ENCODE data around the gene STXBP5L.
"Not testable (repeated sequence)": the region's sequence is repeated elsewhere in the genome, so short reads cannot be mapped to it uniquely, and the experiment has no call there.

The STXBP5L gene

DNA sequence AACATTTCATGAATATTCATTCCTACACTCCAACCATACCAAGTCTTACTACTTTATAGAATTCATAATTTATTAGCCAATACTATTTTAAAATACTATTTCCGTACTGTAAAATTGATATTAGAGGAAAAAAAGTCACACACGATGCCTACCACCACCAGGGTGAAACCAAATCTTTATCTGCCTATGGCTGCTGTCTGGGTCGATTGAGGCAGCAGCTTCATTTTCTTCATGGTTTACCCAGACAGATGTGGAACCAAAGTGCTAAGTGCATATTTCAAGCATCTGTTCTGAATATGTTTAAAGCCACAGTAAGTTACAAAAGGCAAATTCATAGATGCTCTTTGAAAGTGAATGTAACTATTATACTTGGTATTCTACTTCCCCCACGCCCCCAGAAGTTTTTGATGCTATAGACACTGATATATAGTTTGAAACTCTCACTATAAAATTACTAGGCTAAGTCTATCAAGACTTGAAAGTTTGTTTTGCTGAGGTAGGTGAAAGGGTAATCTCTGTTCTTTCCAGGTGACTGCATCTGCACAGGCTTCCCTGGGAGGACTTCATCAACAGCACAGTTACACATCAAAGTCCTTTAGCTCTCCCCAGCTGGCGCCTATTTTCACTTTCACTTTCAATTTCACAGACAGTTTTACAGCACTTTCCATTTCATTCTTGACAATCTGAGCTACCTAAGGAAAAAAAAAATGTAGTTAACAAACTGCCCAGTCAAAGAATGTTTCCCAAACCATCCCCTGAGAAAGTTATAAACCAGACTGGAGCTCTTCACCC, 523.9 kb downstream of the STXBP5L start:
- peak; percentile 77 for DNase-seq (ENCODE audit: low spot score)

DNA sequence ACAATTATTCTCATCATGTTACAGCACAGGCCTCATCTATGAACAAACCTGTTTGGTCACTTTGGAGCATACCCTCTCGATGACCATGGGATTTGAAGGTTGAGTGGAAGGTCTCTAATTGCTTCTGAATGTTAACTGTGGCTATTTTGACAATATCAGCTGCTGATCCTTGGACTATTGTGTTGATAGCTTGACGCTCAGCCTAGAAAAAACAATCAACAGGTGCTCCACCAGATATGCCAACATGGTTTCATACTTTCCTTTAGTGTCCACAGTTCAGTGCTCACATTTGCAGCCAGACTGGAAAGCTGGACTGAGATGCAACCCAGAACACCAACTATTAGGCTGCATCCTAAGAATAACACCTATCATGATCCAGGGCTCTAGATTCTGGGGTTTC, 528.1 kb downstream of the STXBP5L start:
- no peak for DNase-seq (ENCODE audit: low spot score)

DNA sequence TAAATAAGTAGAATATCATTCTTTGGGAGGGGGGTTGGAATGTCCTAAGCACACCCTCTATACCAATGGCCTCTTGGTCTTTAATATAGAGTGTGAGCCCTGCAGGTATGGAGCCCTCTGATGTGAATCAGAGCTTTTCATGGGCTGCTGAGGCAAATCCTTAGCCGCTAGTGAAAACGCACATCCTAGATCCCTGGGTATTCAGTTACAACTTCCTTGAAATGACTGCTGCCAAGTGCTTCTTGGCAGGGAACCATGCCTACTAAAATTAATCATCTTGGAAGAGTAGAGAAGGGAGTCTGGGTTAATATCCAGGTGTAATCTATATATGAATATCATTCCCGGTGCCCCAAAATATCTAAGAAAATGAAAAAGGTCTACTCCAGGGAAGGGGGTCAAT, 528.6 kb downstream of the STXBP5L start:
- no peak for DNase-seq (ENCODE audit: low spot score)

DNA sequence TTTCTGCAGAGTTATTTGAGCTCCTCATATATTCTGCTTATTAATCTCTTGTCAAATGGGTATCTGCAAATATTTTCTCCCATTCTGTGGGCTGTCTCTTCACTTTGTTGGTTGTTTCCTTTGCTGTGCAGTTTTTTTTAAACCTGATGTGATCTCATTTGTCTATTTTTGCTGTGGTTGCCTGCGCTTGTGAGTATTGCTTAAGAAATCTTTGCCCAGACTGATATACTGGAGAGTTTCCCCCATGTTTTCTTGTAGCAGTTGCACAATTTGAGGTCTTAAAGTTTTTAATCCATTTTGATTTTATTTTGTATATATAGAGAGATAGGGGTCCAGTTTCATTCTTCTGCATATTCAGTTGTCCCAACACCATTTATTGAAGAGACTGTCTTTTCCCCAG, 535.5 kb downstream of the STXBP5L start:
- no peak for DNase-seq (ENCODE audit: low spot score)

DNA sequence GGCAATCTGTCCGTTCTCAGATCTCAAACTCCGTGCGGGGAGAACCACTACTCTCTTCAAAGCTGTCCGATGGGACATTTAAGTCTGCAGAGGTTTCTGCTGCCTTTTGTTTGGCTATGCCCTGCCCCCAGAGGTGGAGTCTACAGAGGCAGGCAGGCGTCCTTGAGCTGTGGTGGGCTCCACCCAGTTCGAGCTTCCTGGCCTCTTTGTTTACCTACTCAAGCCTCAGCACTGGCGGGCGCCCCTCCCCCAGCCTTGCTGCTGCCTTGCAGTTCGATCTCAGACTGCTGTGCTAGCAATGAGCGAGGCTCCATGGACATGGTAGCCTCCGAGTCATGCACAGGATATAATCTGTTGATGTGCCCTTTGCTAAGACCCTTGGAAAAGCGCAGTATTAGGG, 543.7 kb downstream of the STXBP5L start:
- DNase-seq (ENCODE audit: low spot score) = not testable (repeated sequence)

DNA sequence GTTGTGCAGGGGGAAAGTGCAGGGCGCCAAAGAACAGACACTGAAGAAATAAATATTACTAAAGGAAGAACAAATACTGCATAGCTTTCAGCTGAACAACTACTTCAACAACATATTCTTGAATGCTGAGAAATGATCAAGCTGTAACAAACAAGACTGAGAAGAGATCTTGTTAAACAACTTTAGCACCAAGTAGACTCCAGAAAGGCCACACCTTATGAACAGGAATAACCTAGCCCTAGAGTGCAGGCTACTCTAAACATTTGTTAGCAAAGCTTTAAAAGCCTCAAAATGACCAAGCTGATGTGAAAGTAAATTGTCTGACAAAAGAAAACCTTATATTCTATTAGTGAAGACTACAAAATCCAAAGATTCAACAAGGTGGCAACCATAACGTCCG, 554.6 kb downstream of the STXBP5L start:
- DNase-seq (ENCODE audit: low spot score) = no peak

DNA sequence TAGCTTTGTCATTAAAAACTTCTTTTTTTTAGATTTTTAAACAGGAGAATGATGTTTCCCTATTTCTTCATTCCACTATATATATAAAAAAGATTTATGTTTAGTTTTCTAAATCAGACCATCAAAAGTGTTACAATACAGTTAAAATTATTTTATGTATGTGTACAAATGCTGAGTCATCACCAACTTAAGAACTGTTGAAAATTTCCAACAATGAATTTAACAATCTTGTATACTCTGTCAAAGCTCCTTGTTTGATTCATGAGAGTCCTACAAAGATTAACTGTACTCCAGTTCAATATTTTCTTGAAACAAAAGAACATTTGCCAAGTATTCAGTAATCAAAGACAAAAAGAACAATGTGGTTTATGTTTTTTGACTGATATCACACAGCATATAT, 555.7 kb downstream of the STXBP5L start:
- DNase-seq (ENCODE audit: low spot score) = no peak

DNA sequence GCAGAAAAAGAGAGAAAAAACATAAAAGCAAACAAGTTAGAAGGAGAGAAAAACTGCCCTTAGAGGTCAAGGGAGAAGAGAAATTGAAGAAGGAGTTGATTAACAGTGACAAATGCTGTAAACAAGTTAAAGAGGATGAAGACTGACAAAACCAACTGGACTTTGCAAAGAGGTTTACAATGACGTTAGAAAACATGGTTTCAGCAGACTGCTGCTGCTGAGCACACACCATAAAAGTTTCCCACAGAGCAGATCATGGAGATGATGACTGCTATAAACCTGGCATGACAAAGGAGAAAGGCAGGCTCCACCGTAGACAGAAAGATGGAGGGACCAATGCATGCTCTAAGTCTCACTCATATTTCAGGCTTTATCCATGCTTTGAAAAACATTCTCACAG, 559.1 kb downstream of the STXBP5L start:
- no peak for DNase-seq (ENCODE audit: low spot score)

DNA sequence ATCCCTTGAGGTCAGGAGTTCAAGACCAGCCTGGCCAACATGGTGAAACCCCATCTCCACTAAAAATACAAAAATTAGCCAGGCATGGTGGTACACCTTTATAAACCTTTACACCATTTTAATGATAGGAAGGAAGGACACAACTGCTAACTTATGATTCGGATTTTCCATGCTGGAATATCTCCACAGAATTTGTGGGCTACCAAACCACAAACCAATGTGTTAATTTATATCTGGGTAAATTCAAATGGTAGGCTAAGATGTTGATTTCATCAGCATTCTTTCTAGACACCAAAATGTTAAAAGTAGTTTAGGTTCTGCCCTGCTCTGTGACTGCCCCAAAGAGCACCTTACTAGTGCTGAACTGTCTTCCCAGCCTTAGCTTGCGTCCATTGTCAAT, 565.0 kb downstream of the STXBP5L start:
- DNase-seq (ENCODE audit: low spot score) = no peak

Data from CD4-positive, alpha-beta T cell treated with Interleukin-2 at 100 ng/mL for 4 hours (primary cell).